Measurements from ENCODE around the gene DIDO1.
A peak's percentile ranks its signal among the peaks of the same experiment; 100 is the strongest.

Gene DIDO1

DNA sequence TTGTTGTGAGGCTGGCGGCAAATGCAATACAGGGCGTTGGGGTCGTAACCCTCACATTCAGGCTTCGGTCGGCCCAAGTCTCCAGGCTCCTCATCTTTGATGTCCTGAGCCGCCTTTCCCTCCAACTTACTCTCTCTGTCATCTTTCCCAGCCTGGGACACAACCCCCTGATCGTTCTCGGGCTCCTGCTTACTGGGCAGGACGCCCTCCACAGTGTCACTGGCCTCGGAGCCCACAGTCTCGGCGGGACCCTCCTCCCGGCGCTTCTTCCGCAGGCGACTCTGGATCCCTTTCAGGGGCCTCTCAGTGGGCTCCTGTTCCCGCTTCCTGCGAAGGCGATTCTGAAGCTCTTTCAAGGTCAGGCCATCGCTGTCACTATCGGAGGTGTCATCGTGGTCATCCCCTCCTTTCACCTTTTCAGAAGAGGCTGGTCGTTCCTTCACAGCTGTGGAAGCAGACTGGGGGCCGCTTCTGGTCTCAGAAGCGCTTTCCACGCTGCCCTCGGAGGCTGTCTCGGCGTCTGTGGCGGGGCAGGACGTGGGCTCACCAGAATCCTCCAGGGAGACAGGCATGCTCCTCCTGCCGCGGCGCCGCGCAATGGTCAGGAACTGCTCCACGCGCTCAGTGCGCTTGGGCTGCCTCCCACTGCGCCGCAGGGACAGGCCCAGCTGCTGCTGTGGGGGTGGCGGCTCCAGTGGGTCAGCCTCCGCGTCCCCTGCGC, 15.4 kb downstream of the DIDO1 start:
- no peak for DNase-seq (ENCODE audit: low spot score)

DNA sequence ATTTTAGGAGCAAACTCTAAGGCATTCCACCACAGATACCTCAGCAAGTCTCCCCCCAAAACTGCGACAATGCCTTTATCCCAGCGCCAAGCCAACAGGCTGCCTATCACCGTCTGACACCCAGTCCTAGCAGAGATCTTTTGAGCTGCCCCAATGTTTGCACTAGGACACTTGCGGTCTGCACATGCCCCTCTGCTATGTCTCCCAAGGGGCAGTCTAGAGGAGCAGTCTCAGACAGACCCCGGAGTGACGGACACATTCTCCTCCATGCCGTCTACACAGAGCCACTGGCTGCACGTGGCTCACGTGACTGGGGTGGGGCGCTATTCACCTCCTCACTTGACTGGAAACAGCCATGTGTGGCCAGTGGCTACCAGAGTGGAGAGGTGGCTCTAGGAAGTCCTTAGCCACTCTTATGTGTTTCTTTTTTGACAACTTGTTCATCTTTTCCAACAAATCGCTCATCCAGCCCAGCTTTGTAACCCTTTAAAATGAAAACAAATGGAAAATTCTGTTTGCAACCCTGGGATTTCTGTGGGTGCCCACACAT, 16.0 kb downstream of the DIDO1 start:
- no peak for DNase-seq (ENCODE audit: low spot score)

DNA sequence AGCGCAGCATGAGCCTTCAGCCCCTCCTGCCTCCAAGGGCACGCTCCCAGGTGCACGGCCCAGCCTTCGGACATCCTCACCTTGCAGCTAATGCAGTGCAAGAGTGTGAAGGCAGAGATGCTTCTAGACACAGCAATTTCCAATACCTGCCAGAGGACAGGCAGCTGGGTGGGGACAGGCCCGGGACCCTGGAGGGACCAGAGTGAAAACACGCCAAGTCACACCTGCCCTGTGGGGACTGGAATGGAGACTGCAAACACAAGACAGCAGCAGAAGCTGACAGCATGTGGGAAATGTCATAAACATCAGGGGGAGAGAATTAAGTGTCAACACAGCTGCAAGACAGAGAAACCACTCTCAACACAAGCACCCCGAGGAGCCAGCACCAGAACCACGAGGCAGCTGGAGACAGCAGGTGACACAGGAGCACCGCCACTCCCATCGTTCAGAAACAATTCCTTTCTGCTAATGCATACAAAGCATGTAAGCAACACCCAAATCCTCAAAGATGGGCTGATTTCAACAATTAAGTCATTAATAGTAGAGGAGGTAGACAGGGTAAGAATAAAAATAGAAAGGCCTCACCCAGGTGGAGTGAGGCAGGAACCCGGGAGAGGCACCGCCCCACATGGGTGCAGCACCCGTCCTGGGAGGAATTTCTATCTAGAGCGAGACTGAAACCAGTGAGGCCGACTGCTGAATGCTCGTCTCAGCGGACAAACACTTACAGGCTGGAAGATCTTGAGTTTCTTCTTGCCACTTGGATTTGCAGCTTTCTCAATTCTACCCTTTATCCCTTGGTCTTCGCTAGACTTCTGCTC, 17.1 kb downstream of the DIDO1 start:
- DNase-seq (ENCODE audit: low spot score), result no peak

DNA sequence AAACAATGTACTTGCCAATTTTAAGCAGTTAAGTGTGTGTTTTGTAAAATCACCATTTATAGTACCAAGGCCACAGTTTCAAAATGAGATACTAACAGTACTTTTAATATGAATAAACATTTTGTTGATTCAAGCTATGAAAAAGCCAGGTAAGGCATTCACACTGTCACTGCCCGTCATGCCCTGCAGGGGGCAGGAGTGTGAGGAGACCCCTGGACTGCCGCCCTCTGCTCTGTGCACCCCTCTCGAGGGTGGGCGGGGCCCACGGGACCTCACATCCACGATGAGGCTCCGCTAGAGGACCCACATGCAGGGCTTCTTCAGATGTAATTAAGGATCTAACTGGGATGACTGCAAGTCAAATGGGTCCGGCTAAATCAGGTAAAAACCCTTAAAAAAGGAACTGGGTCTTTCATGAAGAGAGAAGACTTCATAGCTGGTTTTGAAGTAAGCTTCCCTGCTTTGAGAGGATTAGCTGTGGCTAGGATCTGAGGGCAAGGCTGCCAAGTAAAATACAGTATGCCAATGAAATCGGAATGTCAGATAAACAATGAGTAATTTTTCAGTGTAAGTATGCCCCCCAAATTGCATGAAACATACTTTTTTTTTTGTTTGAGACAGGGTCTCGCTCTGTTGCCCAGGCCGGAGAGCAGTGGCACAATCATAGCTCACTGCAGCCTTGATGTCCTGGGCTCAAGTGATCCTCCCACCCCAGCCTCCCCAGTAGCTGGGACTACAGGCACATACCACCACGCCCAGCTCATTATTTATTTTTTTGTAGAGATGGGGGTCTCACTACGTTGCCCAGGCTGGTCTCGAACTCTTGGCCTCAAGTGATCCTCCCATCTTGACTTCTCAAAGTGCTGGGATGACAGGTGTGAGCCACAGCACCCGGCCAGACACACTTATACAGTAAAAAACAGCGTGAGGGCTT, 18.7 kb downstream of the DIDO1 start:
- DNase-seq (ENCODE audit: low spot score), result no peak

- no peak for DNase-seq (ENCODE audit: low spot score)
These were observed 19.5 kb downstream of the DIDO1 start for GRCh38 chr20:62906647-62907375.

DNA sequence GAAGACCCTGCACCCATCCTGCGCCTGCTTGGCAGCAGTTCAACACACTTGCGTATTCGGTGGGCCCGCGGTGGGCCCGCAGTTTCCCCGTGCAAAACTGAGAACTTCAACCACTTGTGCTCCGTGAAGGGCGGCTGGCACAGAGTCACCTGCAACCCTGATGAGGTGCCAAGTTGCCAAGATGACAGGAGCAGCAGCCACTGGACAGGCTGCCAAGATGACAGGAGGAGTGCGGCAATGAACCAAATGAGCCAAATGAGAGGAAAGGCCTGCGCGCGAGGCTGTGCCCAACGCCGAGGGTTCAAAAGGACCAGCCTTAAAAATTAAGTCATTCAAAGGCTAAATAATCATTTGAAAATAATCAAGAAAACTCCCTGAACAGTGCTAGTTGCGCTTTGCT, 20.1 kb downstream of the DIDO1 start:
- DNase-seq (ENCODE audit: low spot score), result no peak

GRCh38 chr20:62905536-62906117, 20.7 kb downstream of the DIDO1 start:
- DNase-seq (ENCODE audit: low spot score), result no peak

- DNase-seq (ENCODE audit: low spot score), result no peak
These were observed 23.2 kb downstream of the DIDO1 start for GRCh38 chr20:62902926-62903615.

DNA sequence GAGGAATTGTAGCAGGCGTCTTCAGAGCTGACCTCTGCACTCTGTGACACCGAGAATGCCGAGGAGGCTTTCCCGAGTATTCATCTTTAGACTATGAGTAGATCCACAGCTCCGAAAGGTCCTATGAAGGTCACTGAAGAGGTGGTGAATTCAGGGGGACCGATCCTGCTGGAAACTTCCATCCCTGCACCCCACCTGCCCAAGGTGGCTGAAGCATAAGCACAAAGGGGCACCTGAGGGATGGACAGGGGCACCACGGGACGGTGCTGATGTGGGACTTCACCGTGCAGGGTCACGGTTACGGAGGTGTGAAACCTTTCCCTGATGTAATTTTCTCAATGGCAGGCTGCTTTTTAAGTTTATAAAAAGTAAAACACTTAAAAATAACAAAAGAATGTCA, 24.4 kb downstream of the DIDO1 start:
- no peak for DNase-seq (ENCODE audit: low spot score)

GRCh38 chr20:62900692-62901584, 25.4 kb downstream of the DIDO1 start:
- DNase-seq (ENCODE audit: low spot score), result no peak

GRCh38 chr20:62900052-62900691, 26.1 kb downstream of the DIDO1 start:
- peak; percentile 96 for DNase-seq (ENCODE audit: low spot score)

DNA sequence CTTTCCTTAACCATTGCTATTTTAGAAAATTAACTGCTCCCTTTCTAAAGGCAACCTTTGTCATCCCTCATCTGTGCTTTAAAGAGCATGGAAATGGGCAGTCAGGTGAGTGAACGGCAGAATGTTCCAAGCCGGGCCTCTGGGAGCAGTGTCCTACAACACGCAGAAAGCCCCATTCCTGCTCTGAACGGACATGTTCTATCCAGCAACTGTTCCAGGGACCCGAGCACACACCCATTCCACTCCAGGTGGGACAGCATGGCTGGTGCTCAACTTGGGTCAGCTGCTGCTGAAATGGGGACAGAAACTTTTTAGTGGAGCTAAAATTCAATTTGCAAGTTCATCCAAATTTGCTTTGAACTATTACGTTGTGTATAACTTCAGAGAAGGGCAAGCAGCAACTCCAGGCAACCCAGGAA, 26.7 kb downstream of the DIDO1 start:
- no peak for DNase-seq (ENCODE audit: low spot score)

- no peak for DNase-seq (ENCODE audit: low spot score)
These were observed 27.2 kb downstream of the DIDO1 start for GRCh38 chr20:62898970-62899632.

- DNase-seq (ENCODE audit: low spot score), result no peak
These were observed 28.0 kb downstream of the DIDO1 start for GRCh38 chr20:62898093-62898964.

DNA sequence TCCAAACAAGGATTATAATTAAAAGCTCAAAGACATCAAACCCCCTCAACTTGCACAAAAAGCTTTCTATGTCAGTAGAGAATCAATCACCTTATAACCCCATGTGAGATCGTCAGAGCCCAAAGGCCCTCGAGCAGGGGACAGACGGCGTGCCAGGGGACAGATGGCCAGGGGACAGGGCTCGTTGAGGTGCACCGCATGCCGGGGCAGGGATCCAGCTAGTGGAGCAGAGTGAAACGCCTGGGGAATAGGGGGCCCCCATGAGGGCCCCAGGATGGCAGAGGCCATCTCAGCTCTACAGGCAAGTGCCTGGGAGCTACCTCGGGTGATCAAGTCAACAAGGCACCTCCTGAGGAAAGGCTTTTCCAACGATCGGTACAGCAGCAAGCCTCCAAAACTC, 28.6 kb downstream of the DIDO1 start:
- DNase-seq (ENCODE audit: low spot score), result no peak

GRCh38 chr20:62896526-62896925, 29.8 kb downstream of the DIDO1 start:
- no peak for DNase-seq (ENCODE audit: low spot score)

GRCh38 chr20:62895539-62895938, 30.8 kb downstream of the DIDO1 start:
- no peak for DNase-seq (ENCODE audit: low spot score)

Data from AG20443 (cell line).